H7 (cell line): ENCODE measurements around the gene TESMIN. TPM values are rescaled to one million over a fixed set of nuclear protein-coding genes. Genes with fewer than 3 reads are reported as not detected.

ENCODE experiments used
- DNase-seq: peaks from one replicate; pipeline ENCODE4 v3.0.0; 2012
- H3K27me3 ChIP-seq: 2 replicates; pipeline ENCODE4 v1.6.0; 2011; ENCODE audit warnings: mild to moderate bottlenecking, low read length; ENCODE audit not compliant: control insufficient read depth, insufficient read depth
- H3K36me3 ChIP-seq: replicated peaks from 2 replicates; pipeline ENCODE4 v1.5.1; 2011; ENCODE audit warnings: low read length; ENCODE audit not compliant: control insufficient read depth, insufficient read depth
- H3K4me3 ChIP-seq: 2 replicates; pipeline ENCODE4 v1.5.1; 2011; ENCODE audit warnings: low read depth, mild to moderate bottlenecking, control low read depth, low read length, moderate library complexity; ENCODE audit not compliant: insufficient read depth
- total RNA-seq: library from RNA; depleted of rRNA; stranded (reverse); fragments of >200 nt; shearing (Covaris generic); gene quantifications from 2 replicates; pipeline ENCODE4 v1.2.3, GENCODE V29; 2014

TESMIN gene
- total RNA-seq, 1 experiment from 2014 or later: 63.7 TPM

- DNase-seq: no peak
- H3K27me3 ChIP-seq: no peaks in the 10 kb centered on the region
- H3K36me3 ChIP-seq: no peaks in the 10 kb centered on the region
- H3K4me3 ChIP-seq: no peak overlapping the region
These were observed 40.2 kb downstream of the TESMIN start for GRCh38 chr11:68711114-68711513.

DNA sequence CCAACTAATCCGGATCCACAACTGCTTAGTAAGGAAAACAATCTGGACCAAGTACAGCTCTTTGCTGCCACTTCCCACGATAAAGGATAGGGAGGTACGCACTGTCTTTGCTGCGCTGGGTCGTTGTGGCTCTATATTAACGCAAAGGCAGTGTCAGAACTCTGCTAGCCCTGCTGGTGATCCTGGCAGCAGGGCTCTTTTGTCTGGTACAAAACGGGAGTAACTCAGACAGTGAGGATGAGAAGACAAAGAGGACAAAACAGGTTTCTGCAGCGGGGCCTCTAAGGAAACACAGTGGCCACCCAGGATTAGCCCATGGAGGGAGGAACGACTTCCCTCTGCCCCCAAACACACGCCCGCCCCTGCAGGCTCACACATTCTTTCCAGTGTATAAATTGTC is 40.9 kb downstream of the TESMIN start:
- Histone ChIP-seq H3K36me3 (no peaks in the 10 kb centered on the region), H3K4me3 (no peak overlapping the region), H3K27me3 (no peaks in the 10 kb centered on the region)
- peak; percentile 54 for DNase-seq

DNA sequence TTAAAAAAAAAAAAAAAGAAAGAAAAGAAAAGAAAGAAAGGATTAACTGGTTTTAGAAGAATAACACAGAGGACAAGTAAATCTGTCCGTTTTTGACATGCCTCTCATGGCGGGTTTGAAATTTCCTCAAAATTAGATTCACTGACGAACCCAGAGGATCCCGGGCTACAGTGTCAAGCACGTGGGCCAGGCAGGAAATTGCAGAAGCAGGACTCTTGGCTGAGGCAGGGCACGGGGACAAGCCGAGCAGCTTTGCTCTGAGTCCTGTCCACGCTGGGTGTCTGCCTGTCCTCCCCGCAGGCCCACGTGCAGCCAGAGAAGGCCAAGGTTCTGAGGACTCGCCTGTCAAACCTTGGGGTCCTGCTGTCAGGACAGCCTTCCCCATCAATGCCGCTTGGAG is 42.3 kb downstream of the TESMIN start:
- Histone ChIP-seq H3K27me3 (no peaks in the 10 kb centered on the region), H3K36me3 (no peaks in the 10 kb centered on the region), H3K4me3 (no peak overlapping the region)
- no peak for DNase-seq

DNA sequence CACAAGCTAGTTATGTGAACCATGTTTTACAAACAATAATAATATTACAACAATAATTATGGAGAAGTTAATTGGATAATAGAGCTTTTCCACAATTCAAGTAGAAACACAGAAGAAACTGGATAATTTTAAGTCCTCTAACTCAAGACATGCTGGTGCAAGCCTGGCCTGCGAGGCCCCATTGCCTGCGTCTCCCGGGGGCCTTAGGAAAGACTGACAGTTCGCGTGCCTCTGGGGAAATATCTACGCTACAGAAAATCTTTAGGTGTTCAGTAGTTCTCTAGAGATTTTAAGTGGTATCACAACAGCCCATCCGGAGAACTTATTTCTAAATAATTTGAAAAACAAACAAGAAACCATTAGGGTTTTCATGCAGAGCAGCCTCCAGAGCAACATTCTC is 43.8 kb downstream of the TESMIN start:
- no peaks in the 10 kb centered on the region for H3K27me3 ChIP-seq
- peak; percentile 52 for DNase-seq
- H3K36me3 ChIP-seq: no peaks in the 10 kb centered on the region
- no peak overlapping the region for H3K4me3 ChIP-seq

DNA sequence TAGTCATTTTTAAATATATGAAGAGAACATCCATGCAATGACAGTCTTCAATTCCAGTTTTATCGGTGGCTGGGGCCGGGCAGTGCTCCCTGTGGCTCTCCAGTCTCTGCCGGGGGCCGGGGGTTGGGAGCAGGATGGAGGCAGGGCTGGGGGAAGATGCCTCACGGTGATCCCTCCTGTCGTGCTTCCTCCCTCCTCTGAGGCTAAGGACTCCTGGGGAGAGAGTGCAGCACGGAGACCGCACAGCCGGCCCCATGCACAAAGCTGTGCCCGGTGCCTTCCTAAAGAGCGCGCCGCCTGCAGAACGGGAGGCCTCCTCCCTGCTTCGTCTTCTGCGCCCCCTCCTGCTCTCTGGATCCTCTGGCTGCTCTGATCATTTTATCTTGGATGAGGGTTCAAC is 46.4 kb downstream of the TESMIN start:
- Histone ChIP-seq H3K36me3 (no peaks in the 10 kb centered on the region), H3K27me3 (no peaks in the 10 kb centered on the region), H3K4me3 (0 out of 2 replicates have a peak overlapping the region, but pooled peaks have one; percentile 6)
- DNase-seq: peak; percentile 81

GRCh38 chr11:68698993-68699392 is 52.3 kb downstream of the TESMIN start:
- no peak overlapping the region for H3K4me3 ChIP-seq

DNA sequence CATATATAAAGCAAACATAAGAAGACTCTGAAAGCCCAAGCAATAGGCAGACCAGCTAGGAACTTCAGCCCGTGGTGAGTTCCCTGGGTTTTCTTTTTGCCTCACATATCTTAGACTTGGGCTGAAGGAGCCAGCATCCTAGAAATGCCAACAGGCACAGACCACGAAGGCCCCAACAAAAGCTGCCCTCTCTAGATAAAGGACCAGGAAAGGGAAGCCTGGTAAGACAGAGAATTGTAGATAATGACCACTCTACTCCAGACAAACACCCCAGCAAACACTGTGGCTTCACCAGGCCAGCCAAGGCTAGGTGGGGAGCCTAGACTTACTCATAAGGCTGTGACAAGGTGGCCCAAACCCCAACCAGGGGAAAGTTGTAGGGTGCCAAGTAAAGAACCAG is 55.8 kb downstream of the TESMIN start:
- Histone ChIP-seq H3K4me3 (no peak overlapping the region), H3K27me3 (no peaks in the 10 kb centered on the region), H3K36me3 (peaks cover 2% of the 10 kb centered on the region; the same call in 1 of the 2 replicates)
- no peak for DNase-seq

More at GRCh38 chr11:68698993-68699392, 52.3 kb downstream of the TESMIN start:
- Histone ChIP-seq H3K27me3 (no peaks in the 10 kb centered on the region), H3K36me3 (no peaks in the 10 kb centered on the region)
- no peak for DNase-seq

DNA sequence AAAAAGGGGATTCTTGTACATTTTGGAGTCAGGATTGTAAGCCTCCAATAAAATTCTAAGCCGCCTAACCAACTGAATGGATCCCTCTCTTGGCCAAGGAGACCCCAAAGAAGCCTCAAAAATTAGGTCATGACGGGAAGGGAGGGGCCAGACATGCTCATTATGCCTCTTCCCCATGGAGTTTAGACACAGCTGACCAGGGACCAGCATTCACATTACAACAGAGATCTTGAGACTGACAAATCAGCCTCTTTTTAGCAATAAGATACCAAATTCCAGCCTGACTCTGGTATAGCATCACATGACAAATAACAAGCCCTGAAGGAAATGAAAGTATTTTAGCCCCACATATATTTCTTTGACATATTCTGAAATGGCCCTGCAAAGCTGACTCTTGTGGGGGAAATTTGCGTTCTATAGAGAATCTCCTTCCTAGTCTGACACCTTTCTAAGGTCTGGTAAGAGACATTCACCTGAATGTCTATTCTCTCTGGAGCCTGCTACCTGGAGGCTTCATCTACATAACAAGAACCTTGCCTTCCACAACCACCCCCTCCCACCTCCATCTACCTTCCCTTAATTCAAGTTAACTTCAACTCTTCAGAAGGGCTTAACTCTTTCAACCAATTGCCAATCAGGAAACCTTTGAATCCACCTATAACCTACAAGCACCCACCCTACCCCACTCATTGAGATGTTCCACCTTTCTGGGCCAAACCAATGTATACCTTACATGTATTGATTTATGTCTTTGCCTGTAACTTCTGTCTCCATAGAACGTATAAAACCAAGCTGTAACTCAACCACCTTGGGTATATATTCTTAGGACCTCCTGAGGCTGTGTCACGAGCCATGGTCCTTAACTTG is 56.7 kb downstream of the TESMIN start:
- peak; percentile 81 for DNase-seq
- H3K27me3 ChIP-seq: no peaks in the 10 kb centered on the region
- peaks cover 4% of the 10 kb centered on the region; the same call in 1 of the 2 replicates for H3K36me3 ChIP-seq
- H3K4me3 ChIP-seq: no peak overlapping the region

- Histone ChIP-seq H3K36me3 (peaks cover 10% of the 10 kb centered on the region), H3K4me3 (no peak overlapping the region), H3K27me3 (no peaks in the 10 kb centered on the region)
- no peak for DNase-seq
These were observed 57.8 kb downstream of the TESMIN start for GRCh38 chr11:68693484-68693882.

DNA sequence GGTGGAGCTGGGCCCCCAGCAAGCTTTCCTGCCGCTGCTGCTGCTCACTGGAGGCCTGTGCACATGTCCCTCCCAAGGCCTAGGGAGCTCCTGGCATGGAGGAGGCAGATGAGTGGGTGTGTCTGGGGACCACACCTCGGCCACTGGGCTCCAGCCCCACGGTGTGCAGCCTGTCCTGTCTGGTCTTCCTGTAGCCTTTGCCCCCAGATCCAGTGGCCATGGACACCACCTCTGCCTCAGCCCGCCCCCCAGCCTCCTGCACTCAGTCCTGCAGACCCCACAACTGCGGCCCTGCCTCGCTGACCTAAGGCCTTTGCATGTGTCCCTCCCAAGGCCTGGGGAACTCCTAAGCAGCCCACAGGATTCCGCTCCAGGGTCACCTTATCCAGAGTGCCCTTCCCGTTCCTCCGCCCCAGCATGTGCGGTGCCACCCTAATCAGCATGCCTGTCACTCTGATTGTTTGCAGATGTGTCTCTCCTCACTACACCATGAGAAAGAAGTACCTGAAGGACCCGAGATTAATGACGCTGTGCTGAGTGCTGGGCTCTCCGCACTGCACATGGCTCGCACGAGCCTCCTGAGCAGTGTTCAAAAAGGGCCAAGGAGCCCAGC is 58.3 kb downstream of the TESMIN start:
- Histone ChIP-seq H3K27me3 (no peaks in the 10 kb centered on the region), H3K4me3 (no peak overlapping the region), H3K36me3 (peaks cover 12% of the 10 kb centered on the region)
- DNase-seq: no peak

- Histone ChIP-seq H3K4me3 (no peak overlapping the region), H3K27me3 (no peaks in the 10 kb centered on the region), H3K36me3 (peaks cover 20% of the 10 kb centered on the region)
- DNase-seq: peak; percentile 49
These were observed 59.2 kb downstream of the TESMIN start for GRCh38 chr11:68692115-68692514.

- peaks cover 27% of the 10 kb centered on the region for H3K36me3 ChIP-seq
These were observed 59.9 kb downstream of the TESMIN start for GRCh38 chr11:68691402-68691784.

DNA sequence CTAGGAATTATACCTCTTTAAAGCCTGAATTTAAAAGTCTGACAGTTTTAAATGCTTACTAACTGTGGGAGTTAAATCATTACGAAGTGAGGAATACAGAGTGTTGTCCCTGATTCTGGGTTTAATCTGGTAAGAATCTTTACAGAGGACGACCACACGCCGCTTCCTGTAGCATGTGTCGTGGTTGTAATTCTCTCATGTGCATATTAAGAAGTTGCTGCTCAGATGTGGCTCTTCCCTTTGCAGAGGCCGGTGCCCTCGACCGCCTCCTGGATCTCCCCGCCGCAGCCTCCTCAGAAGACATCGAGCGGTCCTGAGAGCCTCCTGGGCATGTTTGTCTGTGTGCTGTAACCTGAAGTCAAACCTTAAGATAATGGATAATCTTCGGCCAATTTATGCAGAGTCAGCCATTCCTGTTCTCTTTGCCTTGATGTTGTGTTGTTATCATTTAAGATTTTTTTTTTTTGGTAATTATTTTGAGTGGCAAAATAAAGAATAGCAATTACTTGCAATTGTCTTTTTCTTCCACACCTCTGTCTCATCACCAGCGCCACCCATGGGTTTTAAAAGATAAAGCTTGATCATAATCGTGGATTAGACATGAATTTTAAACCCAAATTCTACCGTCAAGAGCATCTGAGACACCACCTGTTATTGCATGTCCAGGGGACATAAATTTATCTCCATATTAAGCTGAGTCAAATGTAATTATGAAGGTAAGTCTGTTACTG is 60.5 kb downstream of the TESMIN start:
- no peak overlapping the region for H3K4me3 ChIP-seq
- H3K36me3 ChIP-seq: peaks cover 31% of the 10 kb centered on the region
- H3K27me3 ChIP-seq: no peaks in the 10 kb centered on the region
- DNase-seq: peak; percentile 51

More at GRCh38 chr11:68691402-68691784, 59.9 kb downstream of the TESMIN start:
- DNase-seq: peak; percentile 30
- H3K27me3 ChIP-seq: no peaks in the 10 kb centered on the region
- no peak overlapping the region for H3K4me3 ChIP-seq

- H3K36me3 ChIP-seq: peaks cover 34% of the 10 kb centered on the region
- no peak overlapping the region for H3K4me3 ChIP-seq
- peak; percentile 58 for DNase-seq
- H3K27me3 ChIP-seq: peaks cover 4% of the 10 kb centered on the region
These were observed 61.3 kb downstream of the TESMIN start for GRCh38 chr11:68689737-68690625.
